NCI-H345 (cell line): ENCODE measurements around the gene RAB20.
A peak's percentile ranks its signal among the peaks of the same experiment; 100 is the strongest.

Experiments used
- DNase-seq: peaks from one replicate; lab custom pipeline; 2025; lab: John Stamatoyannopoulos, UW

RAB20 gene

DNA sequence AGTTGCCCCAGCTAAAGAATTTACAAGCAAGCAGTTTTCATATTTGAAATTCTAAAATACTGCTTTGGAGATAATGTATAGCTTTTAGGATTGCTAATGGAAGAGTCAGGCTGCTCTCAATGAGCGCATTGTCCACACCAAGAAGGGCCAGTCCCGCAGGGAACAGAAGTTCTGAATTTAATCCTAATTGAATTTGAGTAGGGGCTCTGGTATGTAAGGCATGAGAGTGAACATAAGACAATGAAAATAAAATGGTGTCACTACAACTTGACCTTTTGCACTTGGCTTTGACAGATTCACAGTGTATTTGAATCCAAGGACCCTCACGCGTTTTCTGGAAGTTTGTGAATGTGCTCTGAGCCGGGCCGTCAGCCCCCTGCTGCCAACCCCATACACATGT lies 32.6 kb downstream of the RAB20 start:
- DNase-seq, result no peak

DNA sequence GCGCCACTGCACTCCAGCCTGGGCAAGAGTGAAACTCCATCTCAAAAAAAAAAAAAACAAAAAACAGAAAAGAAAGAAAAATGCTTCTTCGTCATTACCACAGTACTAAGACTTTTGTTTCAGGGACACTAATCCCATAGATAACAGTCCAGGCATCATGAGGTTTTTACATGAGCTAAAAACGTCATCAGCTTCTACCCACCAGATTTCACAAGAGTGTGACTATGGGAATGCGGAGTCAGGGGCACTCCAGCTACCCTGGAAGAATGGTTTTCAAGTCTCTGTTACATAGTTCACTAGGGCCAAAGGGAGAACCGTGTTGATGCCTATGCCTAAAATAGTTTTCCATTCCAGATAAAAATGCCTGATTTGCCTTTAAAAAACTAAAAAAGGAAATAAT lies 33.2 kb downstream of the RAB20 start:
- no peak for DNase-seq

DNA sequence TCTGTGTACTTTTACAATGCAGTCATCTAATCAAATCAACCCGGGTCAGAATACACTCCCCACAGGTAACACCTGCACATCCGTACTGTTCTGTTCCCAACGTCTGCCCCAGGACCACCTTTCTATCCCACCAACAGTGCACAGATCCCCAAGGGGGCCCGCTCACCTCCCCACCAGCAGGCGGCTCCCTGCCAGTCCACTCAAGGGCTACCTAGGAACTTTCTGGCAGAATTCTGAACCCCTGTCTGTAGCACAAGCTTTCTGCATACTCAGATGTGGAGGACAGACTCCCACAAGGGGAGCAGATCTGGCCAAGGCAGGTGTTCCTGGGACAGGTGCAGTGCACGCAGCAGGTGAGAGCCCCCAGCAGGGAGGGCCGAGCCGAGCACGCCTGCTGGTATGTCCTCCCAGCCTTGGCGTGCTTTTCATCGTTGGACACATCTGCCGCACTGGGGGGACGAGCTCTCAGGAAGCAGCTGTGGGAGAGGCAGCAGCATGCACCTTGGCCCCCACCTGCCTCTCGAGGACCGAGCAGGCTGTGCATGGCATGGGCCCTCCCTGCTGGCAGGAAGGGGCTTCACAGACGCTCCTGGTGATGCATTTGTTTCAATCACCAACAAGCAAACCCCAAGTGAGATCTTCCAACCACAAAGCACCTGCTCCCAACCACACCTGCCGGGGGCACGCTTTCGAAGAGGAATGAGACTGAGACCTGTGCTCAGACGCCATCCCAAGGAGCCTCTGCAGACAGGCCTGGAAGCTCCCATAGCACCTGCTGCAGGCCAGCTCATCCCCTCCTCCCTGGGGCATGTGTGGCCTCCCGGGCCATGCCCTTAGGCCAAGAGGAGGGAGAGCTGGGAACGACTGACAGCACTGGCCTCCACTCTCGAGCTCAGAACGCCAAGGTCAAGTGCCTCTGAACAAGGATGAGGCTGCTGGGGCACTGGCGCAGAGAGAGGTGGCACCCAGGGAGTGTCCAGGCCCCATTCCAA lies 35.9 kb downstream of the RAB20 start:
- peak; percentile 91 for DNase-seq

DNA sequence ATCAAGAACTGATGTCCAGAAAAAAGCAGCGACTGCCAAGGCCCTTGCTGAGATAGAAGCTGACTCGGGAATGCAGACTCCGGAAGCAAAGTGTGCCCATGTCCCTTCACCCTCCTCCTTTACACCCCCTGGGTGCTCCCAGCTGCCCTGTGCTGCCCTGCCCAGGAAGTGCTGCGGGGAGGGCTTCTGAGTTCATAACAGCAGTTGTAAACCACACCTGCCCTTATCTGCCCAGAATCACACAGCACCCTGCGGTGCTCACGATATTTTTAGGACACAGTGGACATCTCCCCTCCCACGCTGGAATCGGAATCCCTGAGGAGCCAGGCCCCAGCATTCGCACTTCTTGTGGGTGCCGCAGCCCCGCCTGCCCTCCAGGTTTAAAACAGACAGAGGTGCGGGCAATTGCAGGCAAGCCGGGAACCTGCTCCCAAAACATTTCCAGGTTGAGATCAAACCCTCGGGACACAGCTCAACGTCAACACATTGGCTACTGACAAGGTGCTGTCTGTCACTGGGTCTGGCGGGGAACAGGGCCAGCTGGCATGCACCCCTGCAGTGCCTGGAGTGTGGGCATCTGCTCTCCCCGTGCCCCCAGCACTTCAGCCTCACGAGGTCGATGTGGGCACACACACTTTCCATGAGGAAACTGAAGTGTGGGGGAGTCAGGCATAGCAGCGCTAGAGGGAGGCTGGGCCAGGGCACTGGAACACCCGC lies 36.8 kb downstream of the RAB20 start:
- peak; percentile 65 for DNase-seq

DNA sequence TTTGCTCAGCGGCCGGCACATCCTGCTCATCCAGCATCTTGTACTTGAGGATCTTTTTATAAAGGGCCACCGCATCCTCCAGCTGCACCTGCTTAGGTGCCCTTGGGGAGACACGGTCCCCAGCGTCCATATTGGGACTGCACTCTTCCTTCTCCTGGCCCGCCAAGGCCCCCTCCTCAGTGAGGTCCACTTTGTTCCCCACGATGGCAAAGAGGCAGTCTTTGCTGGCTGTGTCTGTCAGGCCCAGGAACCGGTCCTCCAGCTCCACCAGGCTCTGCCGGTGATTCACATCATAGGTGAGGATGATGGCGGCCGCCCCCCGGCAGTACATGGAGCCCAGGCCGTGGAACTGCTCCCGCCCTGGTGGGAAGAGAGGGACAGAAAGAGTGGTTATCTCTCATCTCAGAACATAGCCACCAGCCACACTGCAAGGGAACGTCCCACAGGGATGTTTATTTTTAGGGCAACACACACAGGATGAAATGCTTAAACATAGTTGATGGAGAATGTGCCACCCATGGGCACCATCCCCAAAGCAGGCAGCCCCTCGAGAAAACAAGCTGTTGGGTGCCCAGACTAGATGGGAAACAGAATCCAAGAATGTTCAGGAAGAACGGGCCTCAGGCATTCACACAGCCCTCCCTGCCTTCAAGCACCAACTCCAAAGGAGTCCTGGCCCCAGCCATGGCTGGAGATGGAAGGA lies 37.5 kb downstream of the RAB20 start:
- no peak for DNase-seq

DNA sequence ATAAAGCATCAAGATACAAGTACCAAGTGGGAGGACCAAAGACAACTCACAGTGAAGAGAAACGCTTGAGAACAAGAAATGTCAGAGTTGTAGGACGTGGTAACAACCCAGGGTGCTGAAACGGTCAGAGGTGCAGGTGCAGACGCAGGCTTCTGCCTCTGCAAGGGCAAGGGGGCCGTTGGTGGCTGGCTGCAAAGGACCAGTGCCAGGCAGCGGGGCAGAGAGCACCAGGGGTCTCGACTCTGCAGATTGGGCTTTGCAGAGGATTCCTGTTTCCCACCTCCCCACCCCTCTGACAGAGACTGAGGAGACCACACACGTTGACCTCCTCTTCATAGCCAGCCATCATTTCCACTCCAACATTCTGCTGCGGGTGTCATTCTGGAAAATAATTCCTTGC lies 38.3 kb downstream of the RAB20 start:
- DNase-seq, result no peak

DNA sequence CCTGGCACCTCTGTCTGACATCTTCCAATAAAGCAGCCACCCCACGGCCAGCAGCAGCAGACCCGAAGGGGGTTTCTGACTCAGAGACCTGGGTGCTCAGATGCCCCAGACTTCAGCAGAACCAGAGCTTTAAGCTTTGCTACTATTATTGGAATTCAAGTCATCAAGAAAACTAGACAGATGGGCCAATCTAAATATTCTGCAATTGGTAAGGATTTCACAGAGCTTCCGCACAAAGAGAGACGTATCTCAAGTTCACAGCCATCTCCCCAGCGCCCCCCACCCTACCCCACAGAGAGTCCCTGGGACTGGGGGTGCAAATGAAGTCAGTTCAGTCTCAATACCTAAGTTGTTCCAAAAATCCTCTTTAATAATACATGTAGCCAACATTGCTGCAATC lies 38.8 kb downstream of the RAB20 start:
- DNase-seq, result no peak

DNA sequence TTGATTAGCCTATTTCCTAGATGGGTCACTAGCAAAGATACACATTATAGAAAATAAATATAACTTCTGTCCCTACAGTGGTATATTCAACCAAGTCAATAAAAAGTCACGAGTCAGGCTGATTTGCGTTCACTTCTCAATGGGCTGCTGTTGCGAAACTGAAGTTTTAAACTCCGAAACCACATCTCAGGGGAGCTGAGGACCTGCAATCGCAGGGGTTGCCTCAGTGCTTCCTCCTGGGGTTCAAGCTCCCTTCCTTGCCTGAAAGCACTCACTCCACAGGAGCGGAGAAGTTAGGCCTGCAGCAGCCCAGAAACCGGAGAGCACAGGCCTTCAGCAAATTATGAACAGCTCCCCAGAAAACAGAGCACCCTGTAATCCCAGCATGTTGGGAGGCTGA lies 39.6 kb downstream of the RAB20 start:
- no peak for DNase-seq

DNA sequence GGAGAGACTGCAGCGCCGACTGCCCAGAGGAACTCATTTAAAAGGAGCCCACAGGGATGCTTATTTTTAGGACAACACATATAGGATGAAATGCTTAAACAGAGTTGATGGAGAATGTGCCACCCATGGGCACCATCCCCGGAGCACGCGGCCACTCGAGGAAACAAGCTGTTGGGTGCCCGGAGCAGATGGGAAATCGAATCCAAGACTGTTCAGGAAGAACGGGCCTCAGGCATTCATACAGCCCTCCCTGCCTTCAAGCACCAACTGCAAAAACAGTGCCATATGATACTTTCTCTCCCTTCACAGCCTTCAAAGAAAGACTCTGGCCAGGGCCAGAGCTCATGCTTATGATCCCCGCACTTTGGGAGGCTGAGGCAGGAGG lies 40.2 kb downstream of the RAB20 start:
- no peak for DNase-seq

DNA sequence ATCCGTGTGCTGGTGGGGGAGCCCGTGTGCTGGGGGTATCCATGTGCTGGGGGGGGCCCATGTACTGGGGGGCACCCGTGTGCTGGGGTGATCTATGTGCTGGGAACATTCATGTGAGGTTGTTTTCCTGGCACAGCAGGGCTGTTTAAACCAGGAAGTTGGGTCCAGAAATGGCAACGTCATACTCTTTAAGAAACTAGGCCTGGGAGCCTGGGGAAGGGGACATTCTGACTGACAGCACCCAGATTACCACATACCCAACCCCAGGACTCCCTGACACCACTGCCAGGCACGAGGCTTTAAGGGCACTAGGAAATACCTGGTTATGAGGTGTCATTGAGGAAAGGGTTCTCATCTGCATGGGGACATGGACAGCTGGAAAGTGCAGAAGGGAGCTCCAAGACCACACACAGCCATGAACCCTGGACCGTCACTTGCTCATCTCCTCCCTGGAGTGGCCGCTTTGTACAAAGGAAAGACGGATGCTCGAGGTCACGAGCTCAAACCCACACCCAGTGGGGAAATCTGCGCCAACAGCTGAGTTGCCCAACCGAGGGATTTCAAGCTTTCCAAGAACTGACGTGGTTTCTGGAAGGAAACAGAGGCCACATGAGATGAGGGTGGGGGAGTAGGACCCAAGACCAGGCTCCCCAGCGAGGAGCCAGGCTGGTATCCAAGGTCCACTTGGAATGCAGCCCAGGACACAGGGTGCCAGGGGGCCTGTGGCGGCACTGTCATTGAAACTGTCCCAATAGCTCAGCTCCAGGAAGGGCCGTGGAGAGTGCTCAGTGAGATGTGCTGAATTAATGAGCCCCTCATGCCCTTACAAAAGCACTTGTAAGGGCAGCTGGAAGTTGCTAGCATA lies 40.9 kb downstream of the RAB20 start:
- peak; percentile 24 for DNase-seq

DNA sequence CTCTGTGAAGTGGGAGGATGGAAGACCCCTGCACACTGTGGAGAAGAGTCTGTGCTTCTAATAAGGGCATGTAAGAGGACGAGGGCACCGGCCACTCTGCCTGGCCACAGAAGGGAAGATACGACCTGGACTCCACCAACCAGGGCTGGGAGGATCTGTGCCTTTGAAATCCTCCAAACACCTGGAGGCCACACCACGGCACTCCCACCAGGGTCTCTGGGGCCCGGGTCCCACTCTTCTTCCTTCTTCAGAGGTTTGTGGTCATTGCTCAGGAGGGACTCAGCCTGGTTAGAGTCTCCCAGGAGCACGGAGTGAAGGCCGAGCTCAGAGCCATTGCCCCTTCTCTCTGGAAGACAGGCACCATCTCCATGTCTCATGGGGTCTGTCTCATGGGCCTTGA lies 42.0 kb downstream of the RAB20 start:
- DNase-seq, result no peak

DNA sequence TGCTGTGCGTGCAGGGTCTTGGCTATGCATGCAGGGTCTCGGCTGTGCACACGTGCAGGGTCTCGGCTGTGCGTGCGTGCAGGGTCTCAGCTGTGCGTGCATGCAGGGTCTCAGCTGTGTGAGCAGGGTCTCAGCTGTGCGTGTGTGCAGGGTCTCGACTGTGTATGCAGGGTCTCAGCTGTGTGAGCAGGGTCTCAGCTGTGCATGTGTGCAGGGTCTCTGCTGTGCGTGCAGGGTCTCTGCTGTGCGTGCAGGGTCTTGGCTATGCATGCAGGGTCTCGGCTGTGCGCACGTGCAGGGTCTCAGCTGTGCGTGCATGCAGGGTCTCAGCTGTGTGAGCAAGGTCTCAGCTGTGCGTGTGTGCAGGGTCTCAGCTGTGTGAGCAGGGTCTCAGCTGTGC lies 42.5 kb downstream of the RAB20 start:
- DNase-seq, result no peak

DNA sequence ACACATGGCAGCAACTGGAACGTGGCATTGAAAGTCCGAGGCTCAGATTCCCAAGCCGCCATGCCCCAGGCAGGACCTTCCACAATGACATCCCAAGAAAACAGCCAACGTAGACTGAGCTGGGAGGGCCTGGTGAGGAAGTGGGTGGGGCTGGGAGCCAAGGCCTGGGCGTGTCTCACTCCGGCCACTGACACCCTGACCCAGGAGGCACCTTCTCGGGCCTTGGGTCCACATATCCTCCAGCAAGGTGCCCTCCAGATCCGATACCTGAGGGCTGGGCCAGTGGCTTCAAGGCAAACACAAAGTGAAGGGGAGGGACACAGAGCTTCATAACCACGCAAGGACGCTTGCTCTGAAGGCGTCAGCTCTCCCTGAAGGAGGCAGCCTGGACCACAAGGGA lies 43.0 kb downstream of the RAB20 start:
- no peak for DNase-seq

DNA sequence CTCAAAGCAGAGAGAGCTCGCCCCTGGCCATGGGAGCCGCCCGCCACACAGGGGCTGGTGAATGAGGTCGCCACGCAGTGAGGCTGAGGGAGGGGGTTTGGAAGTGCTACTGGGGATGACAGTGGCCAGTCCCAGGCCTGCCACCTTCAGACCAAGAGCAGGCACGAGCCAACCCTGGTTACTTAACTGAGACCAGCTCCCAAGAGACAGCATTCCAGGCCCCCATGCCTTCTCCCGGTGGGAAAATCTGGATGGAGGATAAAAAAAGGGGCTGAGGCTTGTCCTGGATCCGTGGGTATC lies 43.3 kb downstream of the RAB20 start:
- DNase-seq, result no peak

DNA sequence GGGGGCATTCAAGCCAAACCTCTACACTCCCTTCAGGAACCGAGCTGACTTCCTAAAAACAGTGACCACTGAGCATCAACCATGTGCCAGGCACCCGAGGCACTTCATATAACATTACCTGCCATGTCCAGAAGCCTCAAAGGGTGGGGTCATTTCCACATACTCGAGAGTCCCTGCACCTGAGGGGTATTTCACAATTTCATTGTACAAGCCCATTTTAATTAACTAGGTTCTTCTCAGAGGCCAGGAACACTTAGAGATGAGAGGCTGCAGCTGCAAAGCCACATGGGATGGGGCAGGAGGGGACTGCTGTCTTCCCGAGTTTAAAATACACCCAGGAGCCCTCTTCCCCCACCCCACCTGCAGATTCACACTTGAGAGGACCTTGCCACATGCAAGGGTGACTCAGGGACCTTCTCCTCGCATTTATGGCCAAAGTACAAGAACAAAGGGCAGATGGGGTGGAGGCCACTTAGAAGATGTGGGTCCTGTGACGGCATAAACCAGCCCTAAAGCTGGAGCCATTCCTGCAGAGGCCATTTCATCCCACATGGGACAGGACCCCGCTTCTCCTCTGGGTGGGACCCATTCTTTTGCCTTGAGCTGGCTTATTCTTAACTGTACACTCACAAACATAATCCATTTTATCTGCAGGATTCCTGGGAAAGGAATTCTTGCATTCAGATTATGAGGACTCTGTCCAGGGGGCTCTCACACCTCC lies 43.9 kb downstream of the RAB20 start:
- DNase-seq, result no peak

DNA sequence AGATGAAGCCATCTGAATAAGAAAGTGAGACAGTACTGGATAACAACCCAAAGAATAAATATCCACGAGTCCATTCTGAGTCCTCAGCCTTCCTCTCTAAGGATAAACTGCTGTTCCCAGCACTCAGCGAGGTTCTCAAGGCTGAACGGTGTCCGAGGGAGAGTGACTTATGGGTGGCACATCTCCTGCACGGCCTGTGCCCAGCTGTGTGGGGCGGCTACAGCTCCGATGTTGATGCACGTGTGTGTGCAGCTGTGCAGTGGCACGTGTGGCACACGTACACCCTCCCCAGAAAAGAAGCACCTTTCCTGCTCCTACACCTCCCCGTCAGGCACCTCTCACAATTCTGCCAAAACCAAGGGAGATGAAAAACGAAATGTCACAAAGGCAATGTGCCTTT lies 45.0 kb downstream of the RAB20 start:
- DNase-seq, result no peak

DNA sequence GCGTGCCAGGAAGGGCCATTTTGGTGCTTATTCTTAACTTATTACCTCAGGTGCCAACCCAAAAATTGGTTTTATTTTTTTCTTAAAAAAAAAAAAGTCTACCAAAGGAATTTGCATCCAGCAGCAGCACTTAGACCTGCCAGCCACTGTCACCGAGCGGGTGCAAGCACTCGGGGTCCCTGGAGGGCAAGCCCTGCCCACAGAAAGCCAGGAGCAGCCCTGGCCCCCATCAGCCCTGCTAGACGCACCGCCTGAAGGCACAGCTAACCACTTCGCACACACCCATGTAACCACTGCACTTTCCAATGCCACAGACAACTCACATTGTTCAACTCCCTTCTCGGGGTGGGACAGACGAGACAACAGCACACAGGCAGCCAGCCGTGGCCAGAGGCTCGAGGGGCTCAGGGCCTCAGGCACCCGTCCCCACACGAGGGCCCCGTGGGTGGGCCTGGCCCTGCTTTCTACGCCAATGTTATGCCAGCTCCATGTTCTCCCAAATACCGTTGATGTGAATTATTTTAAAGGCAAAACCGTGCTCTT lies 49.3 kb downstream of the RAB20 start:
- DNase-seq, result no peak

DNA sequence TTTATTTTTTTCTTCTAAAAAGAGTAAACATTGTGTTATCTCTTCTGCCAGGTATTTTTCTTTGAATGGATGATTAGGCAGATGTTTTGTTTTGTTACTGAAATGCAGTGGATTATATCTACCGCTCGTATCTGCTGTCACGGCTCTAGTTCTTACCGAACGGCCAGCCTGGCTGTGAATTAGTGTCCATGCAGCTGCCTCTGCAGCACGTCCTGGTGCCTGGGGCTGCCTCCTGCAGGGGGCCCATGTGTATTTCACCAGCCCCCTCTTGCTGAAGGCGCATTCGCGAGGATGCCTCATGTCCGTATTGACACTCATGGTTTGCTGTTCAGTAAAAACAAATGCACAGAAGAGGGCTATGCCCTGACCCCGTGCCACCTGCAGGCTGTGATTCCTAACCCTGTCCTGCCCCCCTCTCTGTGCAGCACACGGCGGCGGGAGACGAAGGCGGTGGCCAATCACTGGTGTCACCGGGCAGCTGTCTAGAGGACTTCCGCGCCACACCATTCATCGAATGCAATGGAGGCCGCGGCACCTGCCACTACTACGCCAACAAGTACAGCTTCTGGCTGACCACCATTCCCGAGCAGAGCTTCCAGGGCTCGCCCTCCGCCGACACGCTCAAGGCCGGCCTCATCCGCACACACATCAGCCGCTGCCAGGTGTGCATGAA lies 49.9 kb downstream of the RAB20 start:
- DNase-seq, result no peak

DNA sequence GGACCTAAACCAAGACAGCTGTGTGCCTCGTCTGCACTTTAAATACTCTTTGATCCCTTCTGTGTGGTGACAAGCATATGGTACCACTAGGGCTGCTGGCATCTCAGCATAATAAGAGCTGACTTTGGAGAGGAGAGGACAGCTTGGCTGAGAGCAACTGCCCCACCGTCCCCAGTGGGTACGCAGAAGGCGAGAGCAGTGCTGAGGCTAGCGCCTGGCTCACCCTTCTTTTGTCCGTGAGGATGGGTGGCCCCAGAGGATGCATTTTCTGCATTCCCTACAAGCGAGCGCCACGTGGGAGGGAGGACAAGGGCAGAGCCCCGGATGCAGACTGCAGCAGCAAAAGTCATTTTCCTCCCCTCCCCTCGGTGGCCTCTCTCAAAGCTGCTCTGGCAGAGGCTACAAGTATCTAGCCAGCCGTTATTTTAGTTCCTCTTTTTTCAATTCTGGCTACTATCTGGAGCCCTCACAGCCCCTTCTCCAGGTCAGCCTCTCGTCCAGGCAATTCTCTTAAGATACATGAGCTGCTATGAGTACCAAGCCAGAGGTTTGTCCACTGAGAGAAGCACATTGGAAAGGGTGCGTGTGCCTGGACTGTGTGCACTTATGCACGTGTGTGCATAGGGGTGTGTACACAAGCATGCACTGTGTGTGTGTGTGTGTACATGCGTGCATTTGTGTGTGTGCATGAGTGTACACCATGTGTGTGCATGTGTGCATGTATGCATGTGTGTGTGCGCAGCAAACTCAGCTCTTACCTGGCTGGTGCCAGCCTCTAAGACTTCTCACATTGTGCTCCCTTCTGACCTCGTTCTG lies 51.3 kb downstream of the RAB20 start:
- no peak for DNase-seq
